IPS-NIHi7 (cell line): ENCODE results near the gene ADAMTS1.
A peak's percentile ranks its signal among the peaks of the same experiment; 100 is the strongest.
"Not testable (repeated sequence)": the region's sequence is repeated elsewhere in the genome, so short reads cannot be mapped to it uniquely, and the experiment has no call there.

Experiments
- DNase-seq: peaks from one replicate; pipeline ENCODE4 v3.0.0; 2012; ENCODE audit warnings: mixed read lengths; ENCODE audit errors: extremely low spot score

Gene ADAMTS1

DNA sequence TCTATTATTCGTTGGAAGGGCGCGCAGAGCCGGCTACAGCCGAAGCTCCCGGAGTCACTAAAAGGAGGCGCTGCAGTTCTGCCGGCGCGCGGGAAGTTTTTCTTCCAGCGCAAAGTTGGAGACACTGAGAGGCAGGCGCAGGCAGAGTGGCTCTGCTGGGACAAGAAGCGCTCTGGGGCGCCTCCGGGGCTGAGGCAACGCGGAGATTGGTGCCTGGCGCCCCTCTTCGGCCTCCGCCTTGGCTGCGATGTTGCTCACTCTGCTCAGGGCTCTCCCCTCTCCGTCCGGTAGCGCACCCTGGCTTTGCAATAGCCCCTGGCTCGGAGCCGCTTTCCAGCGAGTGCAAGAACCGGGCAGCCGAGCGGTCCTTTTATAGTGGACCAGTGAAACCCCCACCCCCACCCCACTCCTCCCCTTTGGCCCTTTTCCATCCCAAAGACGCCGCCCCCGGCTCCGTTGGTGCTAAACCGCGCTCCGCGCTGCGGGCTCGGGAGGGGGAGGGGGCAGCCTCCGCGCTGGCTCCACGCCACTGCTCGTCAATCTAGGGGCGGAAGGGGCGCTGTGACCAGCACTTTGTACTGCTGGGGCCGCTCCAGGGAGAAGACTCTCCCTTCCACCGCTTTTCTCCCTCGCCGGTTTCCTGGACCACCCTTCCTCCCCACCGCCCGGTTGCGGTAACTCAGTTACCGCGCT, at the start of gene ADAMTS1:
ADAMTS1 (minus strand) TSS at position 344 of the 693 bp plus-strand sequence. CDS start 455 bp downstream, outside the sequence.
- DNase-seq, result peak; percentile 81

DNA sequence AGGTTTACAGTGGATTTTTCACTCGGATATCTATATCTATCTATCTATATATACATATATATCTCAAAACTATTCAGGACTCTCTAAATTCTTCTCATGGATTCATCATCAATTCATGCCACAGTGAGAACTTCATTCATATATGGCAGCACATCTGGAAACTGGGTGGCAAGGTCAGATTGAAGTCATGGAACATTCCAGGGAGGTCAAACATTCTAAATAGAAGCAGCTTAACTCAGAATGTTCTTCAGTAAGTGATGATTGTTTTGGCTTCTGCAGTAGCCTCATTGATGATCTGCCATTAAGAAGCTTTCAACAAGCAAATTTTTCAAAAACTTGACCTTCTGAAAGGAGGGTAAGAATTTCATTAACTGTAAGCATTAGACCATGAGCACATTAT, 46.9 kb upstream of the ADAMTS1 start:
- no peak for DNase-seq

DNA sequence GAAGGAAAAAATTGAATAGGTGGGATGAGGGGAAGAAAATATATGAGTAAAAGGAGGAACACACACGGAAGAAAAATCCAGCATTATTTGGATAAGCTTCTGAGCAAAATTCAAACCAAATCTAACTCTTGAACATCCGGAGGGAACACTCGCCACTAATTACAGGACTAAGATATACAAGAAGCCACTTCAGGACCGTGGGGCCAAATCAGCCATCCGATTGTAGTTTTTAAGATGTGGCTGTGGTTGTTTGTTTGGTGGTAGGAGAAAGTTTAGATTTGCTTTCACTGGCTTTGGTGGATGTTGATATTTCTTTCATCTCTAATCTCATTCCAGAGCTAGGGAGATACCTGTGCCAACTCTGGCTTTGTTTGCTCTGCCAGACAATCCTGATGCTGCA, 43.7 kb upstream of the ADAMTS1 start:
- DNase-seq, result no peak

DNA sequence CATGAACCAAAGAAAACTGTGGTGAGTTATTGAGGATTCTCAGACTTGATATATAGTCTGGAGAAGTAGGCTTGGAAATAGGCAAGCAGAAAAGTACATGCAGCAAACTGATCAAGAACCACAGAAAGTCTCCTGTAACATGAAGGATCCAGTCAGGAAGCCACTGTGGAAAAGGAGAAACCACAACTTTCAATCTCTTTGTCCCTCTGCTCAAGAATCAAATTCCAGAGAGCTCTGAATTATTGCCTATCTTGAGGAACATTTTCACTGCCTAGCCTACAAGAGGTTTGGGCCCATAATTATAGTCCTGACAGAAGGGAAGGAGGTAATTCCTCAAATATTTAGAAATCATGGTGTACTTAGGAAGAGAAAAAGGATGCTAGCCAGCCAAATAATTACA, 43.0 kb upstream of the ADAMTS1 start:
- no peak for DNase-seq

DNA sequence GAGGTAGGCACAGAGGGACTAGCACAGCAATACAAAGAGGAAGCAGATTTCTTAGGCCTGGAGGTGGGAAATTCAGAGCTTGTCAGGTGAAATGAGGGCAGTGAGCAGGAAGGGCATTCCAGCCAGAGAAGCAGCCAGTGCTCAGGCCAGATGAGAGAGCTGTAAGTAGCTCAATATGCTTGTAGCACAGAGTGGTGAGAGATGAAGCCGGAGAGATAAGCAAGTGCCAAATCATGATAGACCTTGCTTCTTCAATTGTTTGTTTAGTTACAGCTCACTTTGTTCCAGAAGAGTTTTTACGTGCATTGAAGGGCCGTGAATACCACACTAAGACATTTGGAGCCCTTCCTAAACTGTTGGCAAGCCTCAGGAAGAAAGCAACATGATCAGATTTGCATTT, 42.0 kb upstream of the ADAMTS1 start:
- no peak for DNase-seq

DNA sequence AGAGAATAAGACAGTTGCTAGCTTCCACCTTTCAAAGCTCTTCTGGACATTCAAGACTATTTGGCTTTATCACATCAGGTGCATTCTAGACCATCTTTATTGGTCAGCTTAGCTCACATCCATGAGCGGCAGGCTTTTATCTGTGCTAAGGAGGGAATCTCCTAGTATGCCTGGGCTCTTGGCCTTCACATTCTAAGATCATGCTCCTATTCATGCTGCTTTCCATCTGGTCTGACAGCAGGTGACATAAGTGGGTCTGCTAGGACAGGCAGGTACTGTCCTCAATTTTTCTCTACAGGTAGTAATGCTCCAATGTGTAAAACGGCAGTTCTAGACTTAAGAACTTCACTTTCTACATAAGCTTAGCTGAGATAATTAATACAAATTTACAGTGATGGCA, 39.2 kb upstream of the ADAMTS1 start:
- no peak for DNase-seq

DNA sequence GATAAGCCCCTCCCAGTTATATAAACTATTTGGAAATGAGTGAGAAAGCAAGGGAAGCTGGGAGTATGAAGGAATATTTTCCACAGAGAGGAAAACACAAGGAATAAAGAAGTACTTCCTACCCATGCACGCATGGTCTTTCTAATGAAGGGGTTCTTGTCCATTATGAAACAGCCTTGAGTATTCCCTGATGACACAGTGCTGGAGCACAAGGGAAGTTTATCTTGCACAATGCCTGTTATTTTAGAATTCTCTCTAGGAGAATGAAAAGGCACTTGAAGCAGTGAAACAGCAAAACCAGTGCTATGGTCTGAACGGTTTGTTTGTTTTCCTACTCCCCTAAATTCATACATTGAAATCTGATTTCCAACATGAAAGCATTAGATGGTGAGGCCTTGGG, 38.6 kb upstream of the ADAMTS1 start:
- DNase-seq, result no peak

DNA sequence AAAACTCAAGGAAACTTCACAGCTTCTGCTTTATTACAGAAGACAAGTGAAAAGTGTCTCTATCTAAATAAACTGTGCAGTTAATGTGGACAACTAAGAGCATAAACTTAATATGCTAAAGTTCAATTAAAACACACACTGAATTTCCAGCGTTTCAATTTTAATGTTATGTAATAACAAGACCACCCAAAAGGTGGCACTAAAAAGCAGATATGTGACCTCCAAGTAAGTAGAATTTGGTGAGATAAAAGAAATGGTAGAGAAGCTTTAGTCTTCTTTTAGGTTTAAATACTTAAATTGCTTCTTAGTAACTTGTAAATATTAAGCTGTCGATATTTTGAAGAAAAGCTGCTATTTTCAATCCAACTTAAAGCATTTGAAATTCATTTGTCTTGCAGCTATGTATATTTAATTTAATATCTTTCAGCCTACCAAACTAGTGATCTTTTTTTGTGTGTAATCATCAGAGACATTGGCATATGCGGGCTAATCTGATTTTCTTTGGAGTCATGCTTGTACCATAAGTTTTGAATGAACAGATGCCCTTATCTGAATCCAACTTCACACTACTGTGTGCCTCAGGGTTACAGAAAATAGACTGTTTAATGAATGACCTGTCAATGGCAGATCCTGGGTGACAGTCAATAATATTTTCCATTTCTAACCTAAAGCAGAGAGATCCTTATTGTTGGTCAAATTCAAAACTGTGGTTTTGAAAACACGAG, 36.5 kb upstream of the ADAMTS1 start:
- DNase-seq, result peak; percentile 25

DNA sequence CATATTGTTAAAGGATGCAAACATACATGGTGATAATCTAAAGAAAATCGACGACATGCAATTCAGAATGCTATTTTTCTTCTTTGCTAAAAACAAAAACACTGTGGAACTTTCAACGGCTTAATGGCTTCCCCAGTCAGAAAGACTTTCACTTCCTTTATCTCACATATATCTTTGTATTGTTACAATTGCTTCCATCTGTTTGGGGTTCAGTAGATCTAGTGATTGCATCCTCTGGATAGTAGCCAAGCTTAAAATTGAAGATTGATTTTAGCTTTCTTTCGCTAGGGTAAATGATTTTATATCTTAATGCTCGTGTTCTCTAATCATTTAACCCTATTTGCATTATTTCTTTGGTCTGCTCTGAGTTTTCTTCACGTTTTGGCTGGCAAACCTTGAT, 31.8 kb upstream of the ADAMTS1 start:
- DNase-seq, result no peak

DNA sequence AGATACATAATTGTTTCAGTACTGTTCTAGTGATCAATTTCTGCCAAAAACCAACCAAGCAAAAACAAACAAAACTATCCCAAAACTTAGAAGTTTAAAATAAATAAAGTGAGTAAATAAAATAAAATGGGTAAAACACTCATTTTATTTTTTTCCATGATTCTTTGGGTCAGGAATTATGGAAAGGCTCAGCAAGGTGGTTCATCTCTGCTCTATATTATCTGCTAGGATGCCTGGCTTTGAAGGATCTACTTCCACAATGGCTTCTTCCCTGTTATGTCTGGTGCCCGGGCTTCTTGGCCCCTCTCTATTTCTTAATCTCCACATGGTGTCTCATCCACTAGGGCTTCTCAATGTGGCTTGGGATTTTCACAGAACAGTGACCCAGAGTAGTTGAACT, 29.1 kb upstream of the ADAMTS1 start:
- DNase-seq, result no peak

DNA sequence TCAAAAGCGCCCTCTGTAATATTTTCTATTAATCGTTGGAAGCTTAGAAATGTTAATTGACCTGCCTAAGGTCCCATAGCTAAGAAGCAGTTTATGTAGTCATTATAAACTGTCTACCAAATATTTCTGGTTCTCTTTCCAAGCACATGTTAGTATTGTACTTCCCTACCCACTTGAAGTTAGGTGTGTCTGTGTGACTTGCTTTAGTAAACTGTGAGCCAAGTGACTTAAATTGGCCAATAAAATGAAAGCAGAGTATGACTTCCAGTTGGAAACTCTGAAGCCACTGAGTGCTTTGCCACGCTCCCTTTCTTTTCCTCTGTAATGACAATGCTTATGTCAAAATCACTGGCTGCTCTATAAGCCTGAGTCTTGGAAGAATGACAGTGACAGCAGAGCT, 20.6 kb upstream of the ADAMTS1 start:
- DNase-seq, result no peak

DNA sequence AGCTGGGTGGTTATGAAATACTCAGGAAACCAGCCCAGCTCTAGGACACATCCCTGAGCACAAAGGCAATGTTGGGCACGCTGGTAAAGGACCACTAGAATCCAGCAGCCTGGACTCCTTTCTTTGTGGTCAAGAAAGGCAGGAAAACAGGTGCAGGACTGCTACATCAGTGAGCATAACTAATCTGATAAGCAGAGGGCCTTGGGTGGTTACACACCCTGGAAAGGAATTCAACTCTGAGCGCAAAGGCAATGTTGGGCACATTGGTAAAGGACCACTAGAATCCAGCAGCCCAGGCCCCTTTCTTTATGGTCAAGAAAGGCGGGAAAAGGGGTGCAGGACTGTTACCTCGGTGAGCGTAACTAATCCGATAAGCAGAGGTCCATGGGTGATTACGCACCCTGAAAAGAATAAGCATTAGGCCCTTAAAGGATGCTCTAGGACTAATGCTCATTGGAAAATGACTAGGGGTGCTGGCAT, 11.7 kb upstream of the ADAMTS1 start:
- not testable (repeated sequence) for DNase-seq

DNA sequence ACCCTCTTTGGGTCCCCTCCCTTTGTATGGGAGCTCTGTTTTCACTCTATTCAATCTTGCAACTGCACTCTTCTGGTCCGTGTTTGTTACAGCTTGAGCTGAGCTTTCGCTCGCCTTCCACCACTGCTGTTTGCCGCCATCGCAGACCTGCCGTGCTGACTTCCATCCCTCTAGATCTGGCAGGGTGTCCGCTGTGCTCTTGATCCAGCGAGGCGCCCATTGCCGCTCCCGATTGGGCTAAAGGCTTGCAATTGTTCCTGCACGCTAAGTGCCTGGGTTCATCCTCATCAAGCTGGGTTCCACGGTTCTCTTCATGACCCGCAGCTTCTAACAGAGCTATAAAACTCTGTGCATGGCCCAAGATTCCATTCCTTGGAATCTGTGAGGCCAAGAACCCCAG, 9.5 kb upstream of the ADAMTS1 start:
- DNase-seq, result not testable (repeated sequence)

DNA sequence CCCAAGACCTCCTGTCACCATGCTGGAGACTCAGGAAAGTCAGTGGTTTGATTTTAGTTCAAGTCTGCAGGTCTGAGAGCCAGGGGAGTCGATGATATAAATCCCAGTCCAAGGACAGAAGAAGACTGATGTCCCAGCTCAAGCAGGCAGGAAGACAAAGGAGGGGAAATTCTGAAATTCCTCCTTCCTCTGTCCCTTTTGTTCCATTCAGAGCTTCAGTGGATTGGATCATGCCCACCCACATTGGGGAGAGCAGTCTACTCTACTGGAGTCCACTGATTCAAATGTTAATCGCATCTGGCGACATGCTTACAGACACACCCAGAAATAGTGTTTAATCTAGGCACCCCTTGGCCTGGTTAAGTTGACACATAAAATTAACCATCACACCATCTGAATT, 7.2 kb upstream of the ADAMTS1 start:
- no peak for DNase-seq

DNA sequence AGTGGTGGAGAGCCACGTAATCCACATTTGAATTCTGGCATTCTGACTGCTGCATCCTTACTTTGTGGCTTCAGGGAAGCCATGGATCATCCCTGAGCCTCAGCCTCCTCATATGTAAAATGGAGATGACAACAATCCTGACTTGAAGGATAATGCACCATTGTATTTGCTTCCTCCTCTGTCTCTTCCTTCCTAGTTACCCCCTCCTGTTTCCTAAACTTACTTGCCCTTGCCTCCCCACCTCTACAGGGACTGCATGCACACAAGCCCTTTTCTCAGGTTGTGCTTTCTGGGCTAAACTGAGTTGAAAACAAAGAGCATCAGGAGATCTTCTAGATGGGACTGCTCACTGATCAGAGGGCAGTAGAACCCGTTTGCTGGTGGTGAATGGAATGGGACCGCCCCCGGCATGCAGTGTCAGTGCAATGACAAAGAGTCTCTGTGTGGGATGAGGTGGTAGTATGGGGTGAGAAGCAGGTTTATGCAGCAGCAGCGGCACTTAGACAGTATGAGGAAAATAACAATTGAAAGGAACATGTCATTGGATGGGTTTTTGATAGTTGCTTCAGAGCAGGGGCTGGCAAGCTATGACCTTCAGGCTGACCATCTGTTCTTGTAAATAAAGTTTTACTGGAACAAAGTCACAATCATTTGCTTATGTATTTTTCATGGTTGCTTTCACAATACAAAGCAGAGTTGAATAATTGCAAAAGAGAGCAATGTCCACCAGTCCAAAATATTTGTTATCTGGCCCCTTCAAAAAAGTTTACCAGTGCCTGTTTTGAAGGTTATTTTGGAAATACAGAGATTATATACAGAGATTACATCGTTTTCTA, 6.1 kb upstream of the ADAMTS1 start:
- no peak for DNase-seq

DNA sequence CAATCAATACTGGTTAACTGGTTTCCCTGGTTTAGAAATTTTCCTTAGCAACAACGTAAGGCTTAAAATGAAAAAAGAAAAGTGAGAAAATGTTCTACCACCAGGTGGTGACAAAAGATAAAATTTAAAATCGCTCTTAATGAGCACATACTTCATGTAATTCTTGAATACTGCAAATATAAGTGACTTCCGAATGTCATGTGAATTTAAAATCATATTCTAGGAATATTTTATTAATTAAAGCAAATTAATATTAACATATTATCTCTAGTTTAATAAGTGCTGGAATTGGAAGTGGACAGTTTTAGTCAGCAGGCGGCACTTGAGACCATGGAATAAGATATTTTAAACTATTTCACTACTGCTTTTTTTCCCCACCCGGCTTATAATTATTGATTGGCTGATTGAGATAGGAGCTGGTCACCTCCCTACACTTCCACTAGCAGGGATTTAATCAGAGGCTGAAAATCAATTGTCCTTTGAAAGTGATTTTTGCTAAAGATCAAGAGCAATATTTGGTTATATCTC, 5.0 kb upstream of the ADAMTS1 start:
- no peak for DNase-seq

DNA sequence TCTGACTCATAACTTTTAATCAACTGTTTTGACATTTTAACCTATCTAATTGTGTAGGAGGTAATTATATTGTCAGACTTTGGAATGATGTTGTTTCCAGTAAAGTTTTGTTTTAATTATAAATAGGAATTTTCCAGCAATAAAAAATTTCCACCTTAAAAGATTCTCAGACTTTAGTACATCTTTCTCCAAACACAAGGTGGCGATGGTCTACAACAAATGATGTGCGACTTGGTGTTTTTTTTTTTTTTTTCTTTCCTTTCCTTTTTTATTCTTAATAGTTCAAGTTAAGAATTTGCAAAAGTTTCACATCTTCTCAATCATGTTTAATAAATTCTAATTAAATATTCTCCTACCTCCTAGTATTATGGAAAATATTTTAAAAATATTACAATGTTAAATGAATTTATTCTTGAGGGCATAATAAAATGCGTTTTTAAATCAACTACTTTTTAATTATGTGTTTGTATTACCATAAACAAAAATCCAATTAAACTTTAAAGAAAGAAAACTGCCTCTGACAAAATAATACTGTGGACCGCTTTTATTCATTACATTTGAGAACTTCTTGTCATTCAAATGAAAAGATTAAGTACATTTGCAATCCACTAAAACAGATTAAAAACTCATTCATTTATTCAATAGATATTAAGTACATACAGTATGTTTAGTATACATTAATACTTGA, 4.4 kb upstream of the ADAMTS1 start:
- no peak for DNase-seq

DNA sequence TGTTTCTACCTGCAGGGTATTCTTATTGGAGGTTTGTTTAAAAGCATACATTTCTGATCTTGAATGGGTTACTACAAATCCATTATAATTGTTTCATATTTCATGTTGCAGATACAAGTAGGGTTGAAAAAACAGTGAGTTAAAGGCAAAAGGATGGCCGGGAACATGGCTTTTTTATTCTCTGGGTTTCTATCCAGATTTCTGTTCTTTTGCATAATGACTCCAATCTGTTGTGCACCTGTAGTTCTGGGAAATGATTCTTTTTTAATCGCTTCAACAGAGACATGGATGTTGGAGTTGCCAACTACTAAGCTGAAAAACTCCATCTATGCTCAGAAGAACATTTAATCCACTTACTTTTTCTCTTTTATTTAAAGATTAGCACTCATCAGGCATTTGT, 2.7 kb upstream of the ADAMTS1 start:
- no peak for DNase-seq

DNA sequence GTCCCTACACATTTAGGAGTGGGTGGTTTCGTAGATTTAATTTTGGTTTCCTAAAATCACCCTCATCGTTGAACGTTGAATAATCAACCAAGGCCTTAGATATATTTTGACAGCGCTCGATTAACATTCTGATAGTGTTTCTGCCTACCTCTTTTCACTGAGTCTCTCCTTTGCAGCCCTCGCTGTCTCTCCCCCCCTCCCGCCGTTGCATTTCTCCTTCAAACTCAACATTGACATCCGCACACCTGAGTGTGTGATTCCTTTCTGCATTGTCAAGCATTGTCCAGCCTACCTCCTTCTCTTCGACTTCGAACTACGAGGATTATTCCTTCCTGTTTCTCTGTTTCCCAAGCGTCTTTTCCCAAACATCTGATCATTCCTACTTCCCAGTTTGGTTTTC, 1.8 kb upstream of the ADAMTS1 start:
- no peak for DNase-seq

DNA sequence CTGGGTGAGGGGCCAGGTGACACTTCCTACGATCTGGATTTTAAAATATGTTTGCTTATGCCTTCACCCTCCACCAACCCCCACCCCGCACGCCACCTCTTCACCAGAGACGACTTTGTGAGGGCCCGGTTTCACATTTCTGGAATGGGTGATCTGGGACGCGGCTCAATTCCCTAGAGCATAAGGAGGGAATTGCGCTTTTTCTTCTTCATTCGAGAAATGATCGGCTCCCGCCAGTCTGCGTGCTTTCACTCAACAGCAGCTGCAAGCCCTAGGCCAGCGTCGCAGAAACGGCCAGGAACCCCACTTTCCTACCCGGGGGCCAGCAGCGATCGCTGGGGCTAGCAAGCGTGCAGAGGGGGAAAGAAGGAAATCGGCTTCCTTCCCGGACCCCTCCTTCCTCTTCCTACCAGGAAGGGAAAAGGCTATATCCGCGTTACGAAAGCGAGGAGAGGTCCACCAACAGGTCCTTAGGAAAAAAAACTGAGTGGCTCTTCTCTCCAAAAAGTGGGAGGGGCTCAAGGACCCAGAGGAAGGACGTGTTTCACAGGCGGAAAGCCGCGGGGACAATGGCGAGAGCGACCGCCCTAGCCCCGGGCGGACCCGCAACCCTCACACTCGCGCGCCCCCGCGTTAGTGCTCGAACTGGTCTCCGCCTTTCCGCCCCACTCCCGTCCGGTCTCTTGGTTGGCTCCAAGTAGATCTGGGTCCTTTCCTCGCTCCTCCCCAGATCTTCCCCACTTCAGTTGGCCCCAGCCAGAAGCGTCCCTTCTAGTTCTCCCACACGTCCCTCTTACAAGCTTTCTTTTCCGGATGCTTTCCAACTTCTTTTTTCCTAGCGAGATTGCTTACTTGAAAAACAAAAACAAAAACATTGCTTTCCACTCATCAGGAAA, 1.1 kb upstream of the ADAMTS1 start:
- peak; percentile 60 for DNase-seq

DNA sequence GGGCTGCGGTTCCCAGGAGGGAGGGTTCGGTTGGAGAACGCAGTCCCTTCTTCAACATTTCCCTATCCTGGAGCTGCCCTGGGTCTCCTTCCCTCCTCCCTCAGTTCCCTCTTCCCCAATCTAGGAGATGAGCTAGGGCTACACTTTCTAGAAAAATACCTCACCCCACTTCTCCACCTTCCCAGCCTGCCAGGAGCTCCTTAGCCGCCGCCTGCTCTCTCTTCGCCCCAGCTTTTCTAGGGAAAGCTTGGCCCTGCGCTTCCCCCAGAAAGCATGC, 488 bp upstream of the ADAMTS1 start:
- peak; percentile 15 for DNase-seq
